Neural crest cell (in vitro differentiated cells): ENCODE data around the gene MGAT5B. TPM values are rescaled to one million over a fixed set of nuclear protein-coding genes. Genes with fewer than 3 reads are reported as not detected.

Experiments used
- DNase-seq: peaks from one replicate; pipeline ENCODE4 v3.0.0; 2021; ENCODE audit warnings: low read depth, mixed read lengths, low spot score
- H3K27ac Mint-ChIP-seq: one replicate; pipeline ENCODE4 v1.8.0; 2021; ENCODE audit warnings: mild to moderate bottlenecking, mixed read lengths; ENCODE audit not compliant: unreplicated experiment
- H3K27me3 Mint-ChIP-seq: 2 replicates; pipeline ENCODE4 v1.8.0; 2021; ENCODE audit warnings: low read depth, mild to moderate bottlenecking, mixed read lengths
- H3K36me3 Mint-ChIP-seq: 2 replicates; pipeline ENCODE4 v1.8.0; 2021; ENCODE audit warnings: low read depth, mild to moderate bottlenecking, mixed read lengths
- H3K4me1 Mint-ChIP-seq: 2 replicates; pipeline ENCODE4 v1.8.0; 2021; ENCODE audit warnings: mixed read lengths
- H3K4me3 Mint-ChIP-seq: one replicate; pipeline ENCODE4 v1.8.0; 2021; ENCODE audit warnings: mild to moderate bottlenecking, mixed read lengths
- H3K9me3 Mint-ChIP-seq: 2 replicates; pipeline ENCODE4 v1.8.0; 2021; ENCODE audit warnings: mixed read lengths
- CTCF ChIP-seq: fragments of 200-600 bp; sonication (generic); conservative IDR thresholded peaks from 2 replicates; pipeline ENCODE4 v1.5.0; 2021; ENCODE audit warnings: antibody characterized with exemption, mild to moderate bottlenecking
- total RNA-seq: library from RNA; stranded (reverse); gene quantifications from 2 replicates; pipeline ENCODE4 v1.2.1, GENCODE V29; 2021

The MGAT5B gene
- total RNA-seq, 1 donor from 2014 or later, result 14.6 TPM

DNA sequence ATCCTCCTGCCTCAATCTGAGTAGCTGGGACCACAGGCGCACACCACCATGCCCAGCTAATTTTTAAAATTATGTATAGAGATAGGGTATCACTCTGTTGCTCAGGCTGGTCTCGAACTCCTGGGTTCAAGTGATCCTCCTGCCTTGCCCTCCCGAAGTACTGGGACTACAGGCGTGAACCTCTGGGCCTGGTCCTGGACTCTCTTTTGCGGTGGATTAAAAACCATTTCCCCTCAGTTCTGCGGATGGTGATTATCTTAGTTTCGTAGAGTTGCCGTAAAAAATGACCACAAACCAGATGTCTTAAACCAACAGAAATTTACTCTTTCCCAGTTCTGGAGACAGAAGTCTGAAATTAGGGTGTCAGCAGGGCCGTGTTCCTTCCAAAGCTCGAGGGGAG lies 28.8 kb downstream of the MGAT5B start:
- TF ChIP-seq CTCF, result no peak
- H3K27me3 Mint-ChIP-seq, result no peaks in the 10 kb centered on the region
- no peak overlapping the region for H3K27ac Mint-ChIP-seq
- no peaks in the 10 kb centered on the region for H3K9me3 Mint-ChIP-seq
- DNase-seq, result no peak
- H3K4me3 Mint-ChIP-seq, result no peak overlapping the region
- H3K4me1 Mint-ChIP-seq, result peaks cover 4% of the 10 kb centered on the region
- peaks cover 3% of the 10 kb centered on the region for H3K36me3 Mint-ChIP-seq

DNA sequence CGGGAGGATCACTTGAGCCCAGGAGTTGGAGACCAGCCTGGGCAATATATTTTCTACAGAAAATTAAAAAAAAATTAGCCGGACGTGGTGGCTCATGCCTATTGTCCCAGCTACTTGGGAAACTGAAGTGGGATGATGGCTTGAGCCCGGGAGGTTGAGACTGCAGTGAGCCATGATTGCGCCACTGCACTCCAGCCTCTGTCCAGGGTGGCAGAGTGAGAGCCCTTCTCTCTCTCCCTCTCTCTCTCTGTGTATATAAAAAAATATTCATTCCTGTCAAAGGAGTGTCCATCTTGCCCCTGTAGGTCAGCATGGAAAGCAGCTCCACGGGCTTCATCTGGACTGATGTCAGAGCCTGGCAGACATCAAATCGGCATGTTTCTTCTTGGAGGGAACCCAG lies 31.2 kb downstream of the MGAT5B start:
- DNase-seq, result no peak
- no peak for TF ChIP-seq CTCF
- Mint-ChIP-seq H3K4me3 (no peak overlapping the region), H3K36me3 (peaks cover 3% of the 10 kb centered on the region), H3K9me3 (no peaks in the 10 kb centered on the region), H3K4me1 (no peaks in the 10 kb centered on the region), H3K27ac (no peak overlapping the region), H3K27me3 (no peaks in the 10 kb centered on the region)

- H3K27me3 Mint-ChIP-seq, result no peaks in the 10 kb centered on the region
- no peaks in the 10 kb centered on the region for H3K9me3 Mint-ChIP-seq
- no peak overlapping the region for H3K27ac Mint-ChIP-seq
- no peak overlapping the region for H3K4me3 Mint-ChIP-seq
- DNase-seq, result no peak
- H3K36me3 Mint-ChIP-seq, result no peaks in the 10 kb centered on the region
- TF ChIP-seq CTCF, result no peak
- no peaks in the 10 kb centered on the region for H3K4me1 Mint-ChIP-seq
Measured at GRCh38 chr17:76900723-76901122, 32.5 kb downstream of the MGAT5B start.

DNA sequence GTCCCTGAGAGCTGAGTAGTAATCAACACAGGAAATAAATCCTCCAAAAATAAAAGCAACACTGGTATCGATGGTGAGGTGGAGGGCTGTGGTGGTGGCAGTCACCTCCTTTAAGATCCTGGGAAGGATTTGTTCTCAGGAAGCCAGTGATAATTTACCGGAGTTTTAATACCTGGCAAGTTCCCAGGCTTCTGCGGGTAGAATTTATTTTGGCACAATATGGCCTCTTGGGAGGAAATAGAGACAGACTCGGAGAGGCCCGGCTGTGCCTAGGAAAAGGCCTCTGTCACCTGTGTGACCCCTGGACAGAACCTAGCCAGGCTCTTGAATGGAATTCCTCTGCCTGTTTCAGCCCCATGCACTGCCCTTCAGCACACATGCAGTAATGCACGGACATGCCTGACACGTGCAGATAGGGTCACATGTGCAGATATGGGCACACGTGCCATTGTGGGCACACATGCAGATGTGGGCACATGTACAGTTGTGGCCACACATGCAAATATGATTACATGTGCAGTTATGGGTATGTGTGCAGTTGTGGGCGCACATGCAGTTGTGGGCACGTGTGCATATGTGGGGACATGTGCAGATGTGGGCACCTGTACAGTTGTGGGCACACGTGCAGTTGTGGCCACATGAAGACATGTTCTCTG lies 33.5 kb downstream of the MGAT5B start:
- Mint-ChIP-seq H3K27me3 (no peaks in the 10 kb centered on the region), H3K27ac (no peak overlapping the region), H3K4me1 (no peaks in the 10 kb centered on the region), H3K4me3 (no peak overlapping the region), H3K36me3 (no peaks in the 10 kb centered on the region), H3K9me3 (no peaks in the 10 kb centered on the region)
- no peak for TF ChIP-seq CTCF
- DNase-seq, result no peak

- no peak overlapping the region for H3K4me3 Mint-ChIP-seq
- no peaks in the 10 kb centered on the region for H3K9me3 Mint-ChIP-seq
- no peak for DNase-seq
- H3K36me3 Mint-ChIP-seq, result peaks cover 2% of the 10 kb centered on the region
- no peaks in the 10 kb centered on the region for H3K4me1 Mint-ChIP-seq
- H3K27ac Mint-ChIP-seq, result no peak overlapping the region
- no peaks in the 10 kb centered on the region for H3K27me3 Mint-ChIP-seq
- TF ChIP-seq CTCF, result no peak
Measured at GRCh38 chr17:76902476-76902875, 34.3 kb downstream of the MGAT5B start.

- no peak for TF ChIP-seq CTCF
- Mint-ChIP-seq H3K9me3 (no peaks in the 10 kb centered on the region), H3K27me3 (no peaks in the 10 kb centered on the region), H3K36me3 (peaks cover 5% of the 10 kb centered on the region), H3K4me1 (no peaks in the 10 kb centered on the region), H3K27ac (no peak overlapping the region), H3K4me3 (no peak overlapping the region)
- DNase-seq, result no peak
Measured at GRCh38 chr17:76903631-76904030, 35.4 kb downstream of the MGAT5B start.
